HepG2 (cell line): ENCODE data around the gene MIA3.

ENCODE experiments used
- FOXC1 ChIP-seq: sonication (generic); formaldehyde crosslinking; IDR thresholded peaks from 2 replicates; pipeline ENCODE4 v1.8.0; 2022; ENCODE audit warnings: mild to moderate bottlenecking, missing genetic modification reagents, borderline replicate concordance
- KDM1A ChIP-seq: IDR thresholded peaks from 2 replicates; pipeline ENCODE4 v1.6.1; 2016; ENCODE audit warnings: missing compliant biosample characterization
- MBD4 ChIP-seq: IDR thresholded peaks from 2 replicates; pipeline ENCODE4 v1.6.1; 2012; ENCODE audit warnings: low read length, inconsistent platforms, borderline replicate concordance
- SNAPC5 ChIP-seq: sonication (generic); formaldehyde crosslinking; IDR thresholded peaks from 2 replicates; pipeline ENCODE4 v1.8.1; 2023; ENCODE audit warnings: mild to moderate bottlenecking, missing genetic modification reagents, borderline replicate concordance
- ZNF674 ChIP-seq: sonication (generic); formaldehyde crosslinking; IDR thresholded peaks from 2 replicates; pipeline ENCODE4 v1.5.0; 2020; ENCODE audit warnings: low read depth, mild to moderate bottlenecking, missing genetic modification reagents
- TF ChIP-seq, protein P1 (sequence below): sonication (generic); formaldehyde crosslinking; IDR thresholded peaks from 2 replicates; pipeline ENCODE4 v1.5.0; 2020; ENCODE audit warnings: mild to moderate bottlenecking, missing genetic modification reagents, moderate library complexity
- TF ChIP-seq, protein P2 (sequence below): IDR thresholded peaks from 2 replicates; pipeline ENCODE4 v1.6.1; 2012; ENCODE audit warnings: inconsistent platforms

DNA sequence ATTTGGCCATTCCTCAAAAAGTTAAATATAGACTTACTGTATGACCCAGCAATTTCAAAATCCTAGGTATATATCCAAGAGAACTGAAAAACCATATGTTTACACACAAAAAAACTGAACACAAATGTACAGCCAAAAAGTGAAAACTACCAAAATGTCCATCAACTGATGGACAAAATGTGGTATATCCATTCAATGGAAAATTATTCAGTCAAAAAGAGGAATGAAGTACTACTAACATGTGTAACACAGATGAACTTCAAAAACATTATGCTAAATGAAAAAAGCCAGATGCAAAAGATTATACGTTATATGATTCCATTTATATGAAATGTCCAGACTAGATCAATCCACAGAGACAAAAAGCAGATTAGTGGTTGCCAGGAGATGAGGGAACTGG lies 86.4 kb downstream of the MIA3 start:
- TF ChIP-seq FOXC1 (CRISPR knock-in tag) (no peak), SNAPC5 (CRISPR knock-in tag) (no peak), MBD4 (no peak), KDM1A (CRISPR knock-in tag) (no peak), ZNF674 (CRISPR knock-in tag) (no peak)
- TF ChIP-seq, protein P1, sequence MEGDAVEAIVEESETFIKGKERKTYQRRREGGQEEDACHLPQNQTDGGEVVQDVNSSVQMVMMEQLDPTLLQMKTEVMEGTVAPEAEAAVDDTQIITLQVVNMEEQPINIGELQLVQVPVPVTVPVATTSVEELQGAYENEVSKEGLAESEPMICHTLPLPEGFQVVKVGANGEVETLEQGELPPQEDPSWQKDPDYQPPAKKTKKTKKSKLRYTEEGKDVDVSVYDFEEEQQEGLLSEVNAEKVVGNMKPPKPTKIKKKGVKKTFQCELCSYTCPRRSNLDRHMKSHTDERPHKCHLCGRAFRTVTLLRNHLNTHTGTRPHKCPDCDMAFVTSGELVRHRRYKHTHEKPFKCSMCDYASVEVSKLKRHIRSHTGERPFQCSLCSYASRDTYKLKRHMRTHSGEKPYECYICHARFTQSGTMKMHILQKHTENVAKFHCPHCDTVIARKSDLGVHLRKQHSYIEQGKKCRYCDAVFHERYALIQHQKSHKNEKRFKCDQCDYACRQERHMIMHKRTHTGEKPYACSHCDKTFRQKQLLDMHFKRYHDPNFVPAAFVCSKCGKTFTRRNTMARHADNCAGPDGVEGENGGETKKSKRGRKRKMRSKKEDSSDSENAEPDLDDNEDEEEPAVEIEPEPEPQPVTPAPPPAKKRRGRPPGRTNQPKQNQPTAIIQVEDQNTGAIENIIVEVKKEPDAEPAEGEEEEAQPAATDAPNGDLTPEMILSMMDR: no peak
- TF ChIP-seq, protein P2, sequence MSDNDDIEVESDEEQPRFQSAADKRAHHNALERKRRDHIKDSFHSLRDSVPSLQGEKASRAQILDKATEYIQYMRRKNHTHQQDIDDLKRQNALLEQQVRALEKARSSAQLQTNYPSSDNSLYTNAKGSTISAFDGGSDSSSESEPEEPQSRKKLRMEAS: no peak
